ENCODE data around the gene MCM3.

The MCM3 gene

GRCh38 chr6:52300489-52300931 is 16.0 kb upstream of the MCM3 start:
- no peak for DNase-seq

- no peak for DNase-seq
These were observed 15.1 kb upstream of the MCM3 start for GRCh38 chr6:52299653-52300052.

- DNase-seq, result no peak
These were observed 12.9 kb upstream of the MCM3 start for GRCh38 chr6:52297433-52297832.

GRCh38 chr6:52293067-52293466 is 8.5 kb upstream of the MCM3 start:
- DNase-seq, result no peak

GRCh38 chr6:52288841-52289240 is 4.3 kb upstream of the MCM3 start:
- DNase-seq, result no peak

GRCh38 chr6:52288216-52288615 is 3.7 kb upstream of the MCM3 start:
- no peak for DNase-seq

- peak; percentile 44 for DNase-seq
These were observed 2.4 kb upstream of the MCM3 start for GRCh38 chr6:52286798-52287432.

- peak; percentile 10 for DNase-seq
These were observed 881 bp upstream of the MCM3 start for GRCh38 chr6:52285177-52286068.

- peak; percentile 15 for DNase-seq
These were observed 447 bp downstream of the MCM3 start for GRCh38 chr6:52284131-52284459.

- no peak for DNase-seq
These were observed 1.4 kb downstream of the MCM3 start for GRCh38 chr6:52283111-52283510.

GRCh38 chr6:52276130-52276529 is 8.4 kb downstream of the MCM3 start:
- DNase-seq, result no peak

- DNase-seq, result no peak
These were observed 12.6 kb downstream of the MCM3 start for GRCh38 chr6:52271852-52272460.

- DNase-seq, result peak; percentile 27
These were observed 20.6 kb downstream of the MCM3 start for GRCh38 chr6:52263709-52264540.

GRCh38 chr6:52262620-52263344 is 21.8 kb downstream of the MCM3 start:
- DNase-seq, result no peak

GRCh38 chr6:52261229-52261628 is 23.3 kb downstream of the MCM3 start:
- no peak for DNase-seq

GRCh38 chr6:52260634-52261033 is 23.9 kb downstream of the MCM3 start:
- no peak for DNase-seq

- no peak for DNase-seq
These were observed 29.1 kb downstream of the MCM3 start for GRCh38 chr6:52255434-52255833.

- no peak for DNase-seq
These were observed 29.7 kb downstream of the MCM3 start for GRCh38 chr6:52254731-52255378.

- no peak for DNase-seq
These were observed 31.0 kb downstream of the MCM3 start for GRCh38 chr6:52253494-52253893.

- DNase-seq, result no peak
These were observed 33.4 kb downstream of the MCM3 start for GRCh38 chr6:52251113-52251512.

GRCh38 chr6:52249078-52249477 is 35.5 kb downstream of the MCM3 start:
- DNase-seq, result no peak

- DNase-seq, result no peak
These were observed 39.1 kb downstream of the MCM3 start for GRCh38 chr6:52245425-52245824.
